Eye (tissue), 1 donor: Measurements from ENCODE around the gene ASTN1.

Experiments
- DNase-seq: peaks from one replicate; pipeline ENCODE4 v3.0.0-alpha.2; 2015

Gene ASTN1

GRCh38 chr1:176816232-176816631, 348.3 kb downstream of the ASTN1 start:
- no peak for DNase-seq

DNA sequence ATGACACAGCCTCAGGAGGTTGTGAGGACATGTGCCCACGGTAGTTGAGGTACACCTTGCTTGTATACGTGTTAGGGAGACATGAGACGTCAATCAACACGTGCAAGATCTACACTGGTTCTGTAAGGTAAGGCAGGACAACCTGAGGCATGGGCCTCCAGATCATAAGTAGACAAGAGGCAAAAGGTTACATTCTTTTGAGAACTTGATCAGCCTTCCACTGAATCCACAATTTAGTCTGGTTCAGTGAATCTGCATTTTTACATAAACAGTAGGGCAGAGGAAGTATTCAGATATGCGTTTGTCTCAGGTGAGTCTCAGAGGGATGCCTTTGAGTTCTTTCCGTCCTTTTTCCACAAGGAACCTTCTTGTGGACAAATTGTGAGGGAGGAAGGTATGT, 348.9 kb downstream of the ASTN1 start:
- no peak for DNase-seq

DNA sequence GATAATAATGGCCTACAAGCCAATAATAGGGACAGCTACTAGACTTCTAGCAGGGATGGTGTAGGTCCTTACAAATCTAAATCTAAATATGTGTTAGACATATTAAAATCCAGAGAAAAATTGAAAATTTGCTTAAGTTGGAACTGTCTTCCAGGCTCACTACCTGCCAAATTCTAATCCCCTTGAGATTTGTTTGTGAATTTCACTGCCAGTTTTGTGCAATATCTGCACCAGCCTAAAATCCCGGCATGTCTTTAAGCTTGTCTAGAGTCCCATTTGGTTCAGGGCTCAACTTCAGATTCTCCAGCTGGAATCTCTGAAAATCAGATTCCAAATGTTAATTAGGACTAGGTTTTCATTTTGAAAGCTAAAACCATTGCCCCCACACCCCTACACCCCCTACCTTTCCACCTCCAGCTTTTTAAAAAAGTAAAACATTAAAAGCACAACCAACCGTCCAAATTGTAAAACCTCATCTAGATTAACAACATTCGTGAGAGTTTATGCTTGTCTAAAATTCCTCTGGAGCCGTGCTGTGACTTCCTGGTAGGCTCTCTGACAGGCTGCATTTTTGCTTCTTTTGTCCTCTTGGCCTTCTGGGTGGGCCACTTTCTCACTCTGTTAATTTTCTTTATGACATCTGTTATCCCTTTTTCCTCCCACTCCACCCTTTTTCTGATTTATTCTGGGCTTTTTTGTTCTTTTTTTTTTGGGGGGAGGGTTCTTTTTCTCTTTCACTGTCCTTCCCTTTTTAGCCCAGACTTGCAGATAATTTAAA, 352.8 kb downstream of the ASTN1 start:
- peak; percentile 54 for DNase-seq

- DNase-seq, result no peak
Measured at GRCh38 chr1:176809292-176809691, 355.2 kb downstream of the ASTN1 start.
